ENCODE data around the gene BRCA2.

- TF ChIP-seq ZNF274 (IDR thresholded peaks at IDR 0.05; ENCODE audit: low read depth, low read length) (no peak), YY1 (IDR thresholded peaks at IDR 0.05; ENCODE audit: insufficient read depth, insufficient read length) (no peak)
These were observed 127.8 kb downstream of the BRCA2 start for GRCh38 chr13:32443111-32443510.
